Spleen (tissue), 7 donors: ENCODE measurements around the gene UMOD.

Source experiments
- POLR2AphosphoS5 ChIP-seq, 3 donors: sonication (generic); formaldehyde crosslinking; IDR thresholded peaks; one replicate each; pipeline ENCODE4 v1.5.1; 2017; ENCODE audit warnings: antibody characterized with exemption in 3 of 3
- TF ChIP-seq, protein P1 (sequence below), 11 experiments: fragments of 200-600 bp in 7 of 11; fragments of 450-650 bp in 4 of 11; sonication (generic) in 4 of 11; IDR thresholded peaks in 8 of 11; conservative IDR thresholded peaks in 3 of 11; 1 replicate in 7 of 11; 2 replicates in 4 of 11; pipeline versions ENCODE4 v1.4.0 to v1.8.0; 2016 to 2021; ENCODE audit warnings: antibody characterized with exemption in 11 of 11, inconsistent platforms in 4 of 11, mild to moderate bottlenecking in 1 of 11
- donor health status: DM: no; HTN: no; CAD: no; lungs with moderate emphysema.
- donor health status: DM: no; HTN: no; CAD: no.
- donor health status: DM: no; HTN: no; CAD: no.

- TF ChIP-seq POLR2AphosphoS5 (IDR thresholded peaks at IDR 0.05), result no peak
- TF ChIP-seq, protein P1, sequence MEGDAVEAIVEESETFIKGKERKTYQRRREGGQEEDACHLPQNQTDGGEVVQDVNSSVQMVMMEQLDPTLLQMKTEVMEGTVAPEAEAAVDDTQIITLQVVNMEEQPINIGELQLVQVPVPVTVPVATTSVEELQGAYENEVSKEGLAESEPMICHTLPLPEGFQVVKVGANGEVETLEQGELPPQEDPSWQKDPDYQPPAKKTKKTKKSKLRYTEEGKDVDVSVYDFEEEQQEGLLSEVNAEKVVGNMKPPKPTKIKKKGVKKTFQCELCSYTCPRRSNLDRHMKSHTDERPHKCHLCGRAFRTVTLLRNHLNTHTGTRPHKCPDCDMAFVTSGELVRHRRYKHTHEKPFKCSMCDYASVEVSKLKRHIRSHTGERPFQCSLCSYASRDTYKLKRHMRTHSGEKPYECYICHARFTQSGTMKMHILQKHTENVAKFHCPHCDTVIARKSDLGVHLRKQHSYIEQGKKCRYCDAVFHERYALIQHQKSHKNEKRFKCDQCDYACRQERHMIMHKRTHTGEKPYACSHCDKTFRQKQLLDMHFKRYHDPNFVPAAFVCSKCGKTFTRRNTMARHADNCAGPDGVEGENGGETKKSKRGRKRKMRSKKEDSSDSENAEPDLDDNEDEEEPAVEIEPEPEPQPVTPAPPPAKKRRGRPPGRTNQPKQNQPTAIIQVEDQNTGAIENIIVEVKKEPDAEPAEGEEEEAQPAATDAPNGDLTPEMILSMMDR (IDR thresholded peaks at IDR 0.05 in 8 of 11, conservative IDR thresholded peaks at IDR 0.05 in 3 of 11), result no peak
Observed at GRCh38 chr16:20372701-20373100, 20.2 kb upstream of the UMOD start.
